HG03103 (cell line): ENCODE results near the gene GTF2A1.
A peak's percentile ranks its signal among the peaks of the same experiment; 100 is the strongest.

Experiments
- ATAC-seq: cut with Tn5 transposase; IDR thresholded peaks from one replicate; pipeline ENCODE4 v1.9.1; 2021; ENCODE audit warnings: low read depth; ENCODE audit not compliant: unreplicated experiment

The GTF2A1 gene

GRCh38 chr14:81144824-81145603 is 75.7 kb downstream of the GTF2A1 start:
- no peak for ATAC-seq

DNA sequence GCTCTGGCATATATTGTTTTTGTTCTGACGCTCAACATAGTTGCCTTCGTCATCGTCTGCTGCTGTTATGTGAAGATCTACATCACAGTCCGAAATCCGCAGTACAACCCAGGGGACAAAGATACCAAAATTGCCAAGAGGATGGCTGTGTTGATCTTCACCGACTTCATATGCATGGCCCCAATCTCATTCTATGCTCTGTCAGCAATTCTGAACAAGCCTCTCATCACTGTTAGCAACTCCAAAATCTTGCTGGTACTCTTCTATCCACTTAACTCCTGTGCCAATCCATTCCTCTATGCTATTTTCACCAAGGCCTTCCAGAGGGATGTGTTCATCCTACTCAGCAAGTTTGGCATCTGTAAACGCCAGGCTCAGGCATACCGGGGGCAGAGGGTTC is 77.0 kb downstream of the GTF2A1 start:
- no peak for ATAC-seq

DNA sequence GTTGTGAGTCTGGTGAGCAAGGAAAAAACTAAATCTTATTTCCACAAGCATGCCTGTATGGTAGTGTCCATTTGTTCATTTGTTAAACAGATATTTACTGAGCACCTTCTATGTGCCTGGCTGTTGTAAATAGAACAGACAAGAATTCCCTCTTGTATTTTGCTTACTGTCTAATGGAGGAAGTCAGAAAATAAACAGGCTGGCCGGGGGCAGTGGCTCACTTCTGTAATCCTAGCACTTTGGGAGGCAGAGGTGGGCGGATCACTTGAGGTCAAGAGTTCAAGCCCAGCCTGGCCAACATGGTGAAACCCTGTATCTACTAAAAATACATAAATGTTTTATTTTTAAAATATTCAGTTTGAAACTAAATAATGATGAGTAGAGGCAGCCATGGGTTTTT is 79.3 kb downstream of the GTF2A1 start:
- no peak for ATAC-seq

- no peak for ATAC-seq
Observed at GRCh38 chr14:81138429-81138828, 82.3 kb downstream of the GTF2A1 start.

- ATAC-seq: no peak
Observed at GRCh38 chr14:81137316-81137715, 83.4 kb downstream of the GTF2A1 start.

GRCh38 chr14:81133400-81133799 is 87.4 kb downstream of the GTF2A1 start:
- no peak for ATAC-seq

DNA sequence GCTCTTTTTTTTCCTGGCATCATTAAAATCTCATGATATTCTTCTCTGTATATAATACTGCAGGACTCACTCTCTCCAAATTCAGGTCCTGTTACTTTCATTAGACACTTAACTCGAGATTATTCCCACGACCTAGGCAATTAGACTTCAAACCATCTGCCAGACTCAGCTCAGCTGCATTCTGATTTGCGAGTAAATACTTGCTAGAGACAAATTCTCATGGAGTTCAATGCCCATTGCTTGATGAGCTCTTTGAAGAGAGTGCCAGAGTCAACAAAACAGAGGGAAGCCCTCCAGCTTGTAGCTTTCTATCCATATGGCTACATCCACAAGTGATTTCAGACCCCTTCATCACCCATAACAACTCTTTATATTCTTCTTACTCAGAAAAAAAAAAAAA is 88.3 kb downstream of the GTF2A1 start:
- no peak for ATAC-seq

- no peak for ATAC-seq
Observed at GRCh38 chr14:81129242-81129641, 91.5 kb downstream of the GTF2A1 start.

DNA sequence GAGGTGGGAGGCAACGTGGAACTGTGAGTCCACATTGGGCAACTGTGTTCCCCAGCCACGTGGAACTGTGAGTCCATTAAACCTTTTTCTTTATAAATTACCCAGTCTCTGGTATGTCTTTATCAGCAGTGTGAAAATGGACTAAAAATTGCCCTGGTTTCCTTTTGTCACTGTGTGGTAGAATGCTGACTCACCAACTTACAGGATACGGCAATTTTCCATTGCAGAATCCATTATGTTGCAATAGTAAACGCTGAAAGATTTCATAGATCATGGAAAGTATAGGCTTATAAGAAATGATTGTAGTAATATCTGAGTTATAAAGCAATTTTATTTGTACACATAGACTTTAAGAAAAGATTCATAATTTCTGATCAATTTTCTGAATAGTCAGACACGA is 93.0 kb downstream of the GTF2A1 start:
- no peak for ATAC-seq

DNA sequence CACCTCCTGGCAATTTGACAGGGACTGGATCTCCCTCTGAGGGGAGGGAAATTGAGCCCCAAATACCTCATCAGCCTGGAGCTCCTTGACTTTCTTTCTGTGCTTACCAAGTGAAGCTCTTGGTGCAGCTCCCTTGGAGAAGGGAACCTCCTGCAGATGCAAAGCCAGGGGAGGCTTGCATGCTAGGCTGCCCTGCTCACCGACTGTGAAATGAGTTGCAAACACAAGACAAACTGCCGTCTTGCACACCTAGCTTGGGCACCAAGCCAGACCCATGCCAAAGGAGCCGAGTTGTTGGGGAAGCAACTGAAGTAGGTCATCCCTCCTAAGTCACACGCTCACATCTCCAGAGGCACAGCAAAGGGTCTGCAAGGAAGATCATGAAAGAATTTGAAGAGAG is 95.2 kb downstream of the GTF2A1 start:
- ATAC-seq: peak; percentile 37
